Cardiac ventricle fibroblast (primary cell): Measurements from ENCODE around the gene PRR15L. TPM values are rescaled to one million over a fixed set of nuclear protein-coding genes. Genes with fewer than 3 reads are reported as not detected.

ENCODE experiments used
- total RNA-seq: library from RNA; depleted of rRNA; stranded (reverse); fragments of >200 nt; gene quantifications from 2 replicates; pipeline ENCODE4 v1.2.3, GENCODE V29; 2015

PRR15L gene
- total RNA-seq, result not detected in 2 replicates

GRCh38 chr17:47957591-47958490 lies at the start of gene PRR15L:
Gene PRR15L, minus strand, starts transcription at chr17:47957883. Its CDS starts 4,649 bp downstream, at chr17:47953234.

GRCh38 chr17:47970725-47971499 lies 13.2 kb upstream of the PRR15L start, which contains the start of gene CDK5RAP3:
Gene CDK5RAP3, plus strand, starts transcription at chr17:47971113. Its CDS starts 34 bp downstream, at chr17:47971147.

GRCh38 chr17:47941246-47942095 lies 16.2 kb downstream of the PRR15L start, which contains the start of gene PNPO:
Gene PNPO, plus strand, starts transcription at chr17:47941571. Its CDS starts 105 bp downstream, at chr17:47941676.

Other genes with a start within 250 kb of the PRR15L start
- not detected in 2 replicates for gene TBX21, start 224.6 kb downstream of the PRR15L start, total RNA-seq
- gene OSBPL7, start 136.1 kb downstream of the PRR15L start, total RNA-seq, result 4.4 and 5.2 TPM in 2 replicates
- 30.7 and 35.0 TPM in 2 replicates for gene MRPL10, start 126.3 kb downstream of the PRR15L start, total RNA-seq
- gene LRRC46, start 126.2 kb downstream of the PRR15L start, total RNA-seq, result 0.25 TPM in 1 of 2 replicates, not detected in the other
- gene SCRN2, start 116.6 kb downstream of the PRR15L start, total RNA-seq, result 29.3 and 31.5 TPM in 2 replicates
- gene SP6, start 106.7 kb downstream of the PRR15L start, total RNA-seq, result 0.25 and 0.78 TPM in 2 replicates
- gene SP2, start 61.6 kb downstream of the PRR15L start, total RNA-seq, result 3.0 and 5.4 TPM in 2 replicates
- gene PNPO, start 16.3 kb downstream of the PRR15L start, total RNA-seq, result 23.5 and 25.4 TPM in 2 replicates
- gene CDK5RAP3, start 13.2 kb upstream of the PRR15L start, total RNA-seq, result 55.2 and 56.6 TPM in 2 replicates
- gene COPZ2, start 79.9 kb upstream of the PRR15L start, total RNA-seq, result 50.2 and 55.9 TPM in 2 replicates
- 59.9 and 63.1 TPM in 2 replicates for gene NFE2L1, start 90.5 kb upstream of the PRR15L start, total RNA-seq
- 35.3 and 42.2 TPM in 2 replicates for gene CBX1, start 143.6 kb upstream of the PRR15L start, total RNA-seq
- 7.1 and 12.8 TPM in 2 replicates for gene SNX11, start 149.9 kb upstream of the PRR15L start, total RNA-seq